ENCODE measurements around the gene LRMDA. TPM values are rescaled to one million over a fixed set of nuclear protein-coding genes. Genes with fewer than 3 reads are reported as not detected.

The LRMDA gene
- total and polyA plus RNA-seq, 2 of the 4 experiments (the other 2 are of a cell fraction), result 0.07 TPM; not detected in 1

DNA sequence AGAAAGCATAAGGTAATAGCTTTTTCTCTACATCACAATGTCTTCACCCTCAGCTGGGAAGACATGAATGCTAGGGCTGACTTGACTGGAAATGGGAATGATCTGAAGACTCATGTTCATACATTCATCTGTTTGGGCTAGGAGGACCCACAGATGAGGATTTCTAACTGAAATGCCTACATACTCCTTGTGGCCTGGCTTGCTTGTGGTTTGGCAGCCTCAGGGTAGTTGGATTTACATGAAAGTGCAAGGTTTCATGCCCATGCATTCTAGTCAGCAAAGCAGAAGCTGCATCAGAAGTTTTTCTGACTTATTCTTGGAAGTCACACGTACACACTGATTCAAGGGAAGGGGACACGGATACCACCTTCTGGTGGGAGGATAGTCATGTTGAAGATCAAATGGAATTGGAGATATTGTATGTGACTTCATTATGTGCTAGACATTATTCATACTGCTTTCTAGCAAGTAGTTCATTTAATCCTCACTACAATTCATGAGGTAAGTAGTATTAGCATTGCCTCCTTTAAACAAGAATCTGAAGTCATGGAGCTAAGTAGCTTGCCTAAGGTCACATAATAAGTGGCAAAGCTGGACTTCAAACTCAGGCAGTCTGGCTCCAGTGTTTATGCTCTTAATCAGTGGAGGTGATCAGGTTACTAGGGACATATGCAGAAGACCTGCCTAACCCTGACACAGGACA, 957.0 kb downstream of the LRMDA start:
- Histone ChIP-seq H3K36me3 (ENCODE audit: control insufficient read depth, insufficient read depth, low read length) (no peaks in the 10 kb centered on the region), H2AK5ac (ENCODE audit: low read depth, low read length) (no peak overlapping the region), H4K91ac (ENCODE audit: insufficient read depth, low read depth, low read length) (no peak overlapping the region), H3K27me3 (ENCODE audit: control insufficient read depth, insufficient read depth, low read length) (no peaks in the 10 kb centered on the region), H2BK20ac (ENCODE audit: low read depth, low read length) (no peak overlapping the region), H4K5ac (ENCODE audit: low read depth, low read length) (no peak overlapping the region), H3K56ac (ENCODE audit: extremely low read depth, insufficient read depth, low read length) (no peak overlapping the region), H3K4me1 (ENCODE audit: control insufficient read depth, insufficient read depth, low read length) (no peaks in the 10 kb centered on the region; the same call in 1 of the 2 replicates), H3K4me3 (ENCODE audit: insufficient read depth, low read depth, low read length) (no peak overlapping the region), H4K20me1 (ENCODE audit: insufficient read depth, low read length) (no peaks in the 10 kb centered on the region), H2AFZ (replicated peaks; ENCODE audit: low read length, poor library complexity) (no peak overlapping the region), H2AK9ac (replicated peaks; ENCODE audit: low read depth, low read length, poor library complexity) (no peak overlapping the region), H3K9me3 (ENCODE audit: control insufficient read depth, insufficient read depth, low read length) (no peaks in the 10 kb centered on the region), H3K4me2 (ENCODE audit: low read depth, low read length) (no peak overlapping the region), H3K4ac (ENCODE audit: low read depth, low read length) (no peak overlapping the region), H3K27ac (ENCODE audit: insufficient read depth, low read length) (no peak overlapping the region), H2BK120ac (ENCODE audit: low read depth, low read length) (no peak overlapping the region), H4K8ac (ENCODE audit: low read depth in 2 of 2, low read length in 2 of 2) (no peak overlapping the region), H3K14ac (replicated peaks; ENCODE audit: low read depth, low read length) (0 out of 2 replicates have a peak overlapping the region, but pooled peaks have one; percentile 11), H3K18ac (ENCODE audit: low read depth, low read length) (peak overlapping the region; percentile 14; the same call in 1 of the 2 replicates), H2BK5ac (ENCODE audit: low read depth, low read length, poor library complexity, severe bottlenecking) (no peak overlapping the region), H3K79me1 (ENCODE audit: low read depth in 1 of 2, low read length in 2 of 2) (no peaks in the 10 kb centered on the region), H3K9ac (ENCODE audit: low read depth, low read length) (no peak overlapping the region), H2BK15ac (ENCODE audit: low read depth, low read length) (no peak overlapping the region; the same call in 2 of the 3 replicates), H3K9me1 (ENCODE audit: insufficient read depth, low read length) (no peaks in the 10 kb centered on the region), H3K23ac (ENCODE audit: low read depth, low read length) (no peak overlapping the region)
- POLR2A ChIA-PET (ENCODE audit: unreplicated experiment), result no interaction called here
- peak; percentile 48; the same call in 1 of the 2 replicates for ATAC-seq (ENCODE audit: low read depth)
- dilution Hi-C loops (cut with HindIII; ENCODE audit: low sequenced_read_pairs, unreplicated experiment) (no loop called here), in situ Hi-C loops (cut with MboI; ENCODE audit: low sequenced_read_pairs) (no loop called here), intact Hi-C loops (cut with micrococcal nuclease) (no loop called here)
- TF ChIP-seq RCOR1 (IDR thresholded peaks at IDR 0.05; ENCODE audit: insufficient replicate concordance, low read length) (no peak), SMC3 (IDR thresholded peaks at IDR 0.05; ENCODE audit: low read depth, low read length) (no peak), ELK1 (IDR thresholded peaks at IDR 0.05; ENCODE audit: borderline replicate concordance, low read depth, low read length) (no peak), RAD21 (IDR thresholded peaks at IDR 0.05; ENCODE audit: low read length) (no peak), MXI1 (IDR thresholded peaks at IDR 0.05; ENCODE audit: borderline replicate concordance, low read depth, low read length) (no peak), MAZ (IDR thresholded peaks at IDR 0.05; ENCODE audit: borderline replicate concordance, low read depth, low read length) (no peak), MAFK (IDR thresholded peaks at IDR 0.05; ENCODE audit: low read depth, low read length) (no peak), FOS (IDR thresholded peaks at IDR 0.05; ENCODE audit: low read depth, low read length) (no peak), RFX5 (IDR thresholded peaks at IDR 0.05; ENCODE audit: low read depth, low read length) (no peak)
- no TSS peak for BruUV-seq (replicated peaks)
- no CpG with 5 or more reads among the region's 2 CpGs for WGBS, 2 experiments (ENCODE audit: extremely low coverage in 2 of 2, insufficient read length in 1 of 2)
- peak; percentile 29 for DNase-seq
- CTCF ChIA-PET, result no interaction called here

Measured in IMR-90 (cell line).